GM23338 (cell line): ENCODE data around the gene CPSF7. TPM values are rescaled to one million over a fixed set of nuclear protein-coding genes. Genes with fewer than 3 reads are reported as not detected.

Experiments used
- ATAC-seq: fragments of 200-7000 bp; cut with Tn5 transposase; 3 replicates; pipeline ENCODE4 v1.9.1; 2020
- DNase-seq: peaks from one replicate; pipeline ENCODE4 v3.0.0-alpha.2; 2015; ENCODE audit warnings: low spot score
- H2AFZ ChIP-seq: fragments of 200-600 bp; sonication (generic); 2 replicates; pipeline ENCODE4 v1.8.0; 2016; ENCODE audit warnings: antibody characterized with exemption, mild to moderate bottlenecking, moderate library complexity
- H3F3A ChIP-seq: fragments of 200-600 bp; sonication (generic); replicated peaks from 2 replicates; pipeline ENCODE4 v1.8.0; 2017; ENCODE audit warnings: antibody characterized with exemption, mixed run types, low read depth
- H3K27ac ChIP-seq: fragments of 200-600 bp; sonication (generic); 2 replicates; pipeline ENCODE4 v1.6.1; 2016; ENCODE audit warnings: low read depth
- H3K27me3 ChIP-seq: fragments of 200-600 bp; sonication (generic); 2 replicates; pipeline ENCODE4 v1.8.0; 2016; ENCODE audit warnings: mild to moderate bottlenecking, mixed run types, moderate library complexity; ENCODE audit not compliant: insufficient read depth
- H3K36me3 ChIP-seq: fragments of 200-600 bp; sonication (generic); 2 replicates; pipeline ENCODE4 v1.8.0; 2016; ENCODE audit warnings: mild to moderate bottlenecking; ENCODE audit not compliant: insufficient read depth
- H3K4me1 ChIP-seq: fragments of 200-600 bp; sonication (generic); 2 replicates; pipeline ENCODE4 v1.8.0; 2016; ENCODE audit warnings: mild to moderate bottlenecking, moderate library complexity; ENCODE audit not compliant: insufficient read depth
- H3K4me2 ChIP-seq: fragments of 200-600 bp; sonication (generic); 2 replicates; pipeline ENCODE4 v1.7.1; 2017; ENCODE audit warnings: mixed run types
- H3K4me3 ChIP-seq: fragments of 200-600 bp; sonication (generic); 2 replicates; pipeline ENCODE4 v1.6.1; 2016; ENCODE audit warnings: mixed run types
- H3K79me2 ChIP-seq: fragments of 200-600 bp; sonication (generic); replicated peaks from 2 replicates; pipeline ENCODE4 v1.8.0; 2017; ENCODE audit warnings: mild to moderate bottlenecking; ENCODE audit not compliant: insufficient read depth
- H3K9me2 ChIP-seq: fragments of 200-600 bp; sonication (generic); 2 replicates; pipeline ENCODE4 v1.8.0; 2017; ENCODE audit not compliant: insufficient read depth
- H4K20me1 ChIP-seq: fragments of 200-600 bp; sonication (generic); replicated peaks from 2 replicates; pipeline ENCODE4 v1.8.0; 2017; ENCODE audit warnings: mild to moderate bottlenecking; ENCODE audit not compliant: insufficient read depth
- H3K27ac Mint-ChIP-seq: 2 replicates; pipeline ENCODE4 v1.8.0; 2020; ENCODE audit warnings: inconsistent platforms, mild to moderate bottlenecking, moderate library complexity, mixed read lengths
- H3K27me3 Mint-ChIP-seq: 3 replicates; pipeline ENCODE4 v1.8.0; 2022; ENCODE audit warnings: low read depth, mild to moderate bottlenecking, moderate library complexity, mixed read lengths, inconsistent platforms; ENCODE audit not compliant: insufficient read depth, poor library complexity
- H3K36me3 Mint-ChIP-seq: 3 replicates; pipeline ENCODE4 v1.8.0; 2021; ENCODE audit warnings: low read depth, mild to moderate bottlenecking, inconsistent platforms, moderate library complexity, mixed read lengths
- H3K4me1 Mint-ChIP-seq: 3 replicates; pipeline ENCODE4 v1.8.0; 2020; ENCODE audit warnings: mild to moderate bottlenecking, inconsistent platforms, mixed read lengths
- H3K4me3 Mint-ChIP-seq: 3 replicates; pipeline ENCODE4 v1.8.0; 2021; ENCODE audit warnings: moderate library complexity, mild to moderate bottlenecking, inconsistent platforms, mixed read lengths
- H3K9me3 Mint-ChIP-seq: 3 replicates; pipeline ENCODE4 v1.8.0; 2020; ENCODE audit warnings: moderate library complexity, mild to moderate bottlenecking, inconsistent platforms, mixed read lengths
- CREB1 ChIP-seq: fragments of 250-450 bp; sonication (Bioruptor Pico); IDR thresholded peaks from 2 replicates; pipeline ENCODE4 v1.5.0; 2020; ENCODE audit warnings: low read depth, mild to moderate bottlenecking, moderate library complexity
- CTCF ChIP-seq, 2 experiments: fragments of 200-600 bp in 1 of 2; sonication (generic) in 1 of 2; conservative IDR thresholded peaks; 2 replicates each; pipeline versions ENCODE4 v1.5.1 to v1.6.1; 2016 to 2017; ENCODE audit warnings: antibody characterized with exemption in 2 of 2, low read depth in 2 of 2, mild to moderate bottlenecking in 2 of 2, moderate library complexity in 1 of 2
- NANOG ChIP-seq: IDR thresholded peaks from 2 replicates; pipeline ENCODE4 v1.6.1; 2016; ENCODE audit warnings: antibody characterized with exemption, borderline replicate concordance
- POLR2AphosphoS5 ChIP-seq: IDR thresholded peaks from 2 replicates; pipeline ENCODE4 v1.6.1; 2016; ENCODE audit warnings: antibody characterized with exemption, low read depth
- ZNF114 ChIP-seq: fragments of 250-450 bp; sonication (Bioruptor Pico); IDR thresholded peaks from 2 replicates; pipeline ENCODE4 v1.5.0; 2020; ENCODE audit warnings: mild to moderate bottlenecking, moderate library complexity
- ZNF462 ChIP-seq: fragments of 250-450 bp; sonication (Bioruptor Pico); IDR thresholded peaks from 2 replicates; pipeline ENCODE4 v1.5.0; 2020; ENCODE audit warnings: mild to moderate bottlenecking, moderate library complexity
- polyA plus RNA-seq: library from polyadenylated mRNA; unstranded; fragments of >200 nt; fragmentation: Nextera tagmentation; extraction: Ambion mirVana; gene quantifications from 2 replicates; pipeline ENCODE4 v1.2.1, GENCODE V29; 2016
- total RNA-seq: library from RNA; depleted of rRNA; stranded (reverse); fragments of >200 nt; shearing (Covaris generic); gene quantifications from 2 replicates; pipeline ENCODE4 v1.2.3, GENCODE V29; 2014

Gene CPSF7
- total and polyA plus RNA-seq, 2 experiments from 2014 or later: 27.4 to 60.6 TPM

- Histone ChIP-seq H3F3A (peaks cover 3% of the 10 kb centered on the region; the same call in 1 of the 2 replicates), H3K4me3 (no peak overlapping the region), H3K79me2 (no peaks in the 10 kb centered on the region), H3K4me2 (no peak overlapping the region), H3K27ac (no peak overlapping the region), H4K20me1 (peaks cover 5% of the 10 kb centered on the region), H3K36me3 (peaks cover 58% of the 10 kb centered on the region), H3K27me3 (no peaks in the 10 kb centered on the region), H2AFZ (no peak overlapping the region), H3K4me1 (no peaks in the 10 kb centered on the region), H3K9me2 (no peaks in the 10 kb centered on the region)
- no peak for TF ChIP-seq CREB1 (CRISPR knock-in tag)
- no peak for TF ChIP-seq NANOG
- no peak for TF ChIP-seq ZNF114
- no peak for DNase-seq
- H3K4me1 Mint-ChIP-seq: no peaks in the 10 kb centered on the region
- H3K4me3 Mint-ChIP-seq: no peak overlapping the region
- H3K27me3 Mint-ChIP-seq: peaks cover 5% of the 10 kb centered on the region
- H3K36me3 Mint-ChIP-seq: peaks cover 96% of the 10 kb centered on the region
- H3K9me3 Mint-ChIP-seq: peaks cover 46% of the 10 kb centered on the region
- no peak for ATAC-seq
- no peak overlapping the region for H3K27ac Mint-ChIP-seq
These were observed 59.3 kb downstream of the CPSF7 start for GRCh38 chr11:61370349-61371005.

GRCh38 chr11:61369372-61370348 is 60.1 kb downstream of the CPSF7 start:
- Histone ChIP-seq H3K27ac (no peak overlapping the region), H3K36me3 (peaks cover 59% of the 10 kb centered on the region), H3K4me2 (no peak overlapping the region), H3K4me1 (no peaks in the 10 kb centered on the region), H3F3A (peaks cover 3% of the 10 kb centered on the region; the same call in 1 of the 2 replicates), H3K79me2 (no peaks in the 10 kb centered on the region), H3K27me3 (no peaks in the 10 kb centered on the region), H3K4me3 (no peak overlapping the region), H4K20me1 (peaks cover 5% of the 10 kb centered on the region), H2AFZ (no peak overlapping the region), H3K9me2 (no peaks in the 10 kb centered on the region)
- ATAC-seq (no peak), DNase-seq (no peak)
- H3K4me1 Mint-ChIP-seq: no peaks in the 10 kb centered on the region
- no peak overlapping the region for H3K4me3 Mint-ChIP-seq
- peaks cover 42% of the 10 kb centered on the region for H3K9me3 Mint-ChIP-seq
- TF ChIP-seq CTCF (conservative IDR thresholded peaks at IDR 0.05; ENCODE audit: low read depth in 2 of 2): no peak
- H3K36me3 Mint-ChIP-seq: peaks cover 92% of the 10 kb centered on the region
- no peak overlapping the region for H3K27ac Mint-ChIP-seq
- H3K27me3 Mint-ChIP-seq: peaks cover 5% of the 10 kb centered on the region

GRCh38 chr11:61368646-61369045 is 61.1 kb downstream of the CPSF7 start:
- ATAC-seq: no peak
- H3K9me2 ChIP-seq: no peaks in the 10 kb centered on the region
- peaks cover 8% of the 10 kb centered on the region; the same call in 1 of the 2 replicates for H3F3A ChIP-seq
- no peak overlapping the region for H3K4me3 ChIP-seq
- H3K4me1 Mint-ChIP-seq: peaks cover 2% of the 10 kb centered on the region; the same call in 1 of the 3 replicates
- H3K27ac Mint-ChIP-seq: no peak overlapping the region
- no peak overlapping the region for H2AFZ ChIP-seq
- H3K79me2 ChIP-seq: peaks cover 7% of the 10 kb centered on the region
- H3K36me3 Mint-ChIP-seq: peaks cover 93% of the 10 kb centered on the region
- peaks cover 53% of the 10 kb centered on the region for H3K36me3 ChIP-seq
- H3K4me3 Mint-ChIP-seq: no peak overlapping the region; the same call in 2 of the 3 replicates
- no peak overlapping the region for H3K27ac ChIP-seq
- H4K20me1 ChIP-seq: peaks cover 9% of the 10 kb centered on the region
- DNase-seq: no peak
- H3K27me3 ChIP-seq: no peaks in the 10 kb centered on the region
- no peaks in the 10 kb centered on the region for H3K4me1 ChIP-seq
- no peak overlapping the region for H3K4me2 ChIP-seq
- peaks cover 31% of the 10 kb centered on the region for H3K9me3 Mint-ChIP-seq
- peaks cover 5% of the 10 kb centered on the region for H3K27me3 Mint-ChIP-seq
- TF ChIP-seq ZNF114 (no peak), ZNF462 (CRISPR knock-in tag) (no peak), POLR2AphosphoS5 (no peak), NANOG (no peak)
